22Rv1 (cell line): ENCODE results near the gene GPR108.
"Not testable (repeated sequence)": the region's sequence is repeated elsewhere in the genome, so short reads cannot be mapped to it uniquely, and the experiment has no call there.

Experiments used
- ZFX ChIP-seq: fragments of 450-650 bp; IDR thresholded peaks from 2 replicates; pipeline ENCODE4 v1.6.1; 2017; ENCODE audit warnings: antibody characterized with exemption, borderline replicate concordance
- TF ChIP-seq, protein P1 (sequence below): fragments of 450-650 bp; IDR thresholded peaks from 2 replicates; pipeline ENCODE4 v1.5.1; 2017; ENCODE audit warnings: mild to moderate bottlenecking

DNA sequence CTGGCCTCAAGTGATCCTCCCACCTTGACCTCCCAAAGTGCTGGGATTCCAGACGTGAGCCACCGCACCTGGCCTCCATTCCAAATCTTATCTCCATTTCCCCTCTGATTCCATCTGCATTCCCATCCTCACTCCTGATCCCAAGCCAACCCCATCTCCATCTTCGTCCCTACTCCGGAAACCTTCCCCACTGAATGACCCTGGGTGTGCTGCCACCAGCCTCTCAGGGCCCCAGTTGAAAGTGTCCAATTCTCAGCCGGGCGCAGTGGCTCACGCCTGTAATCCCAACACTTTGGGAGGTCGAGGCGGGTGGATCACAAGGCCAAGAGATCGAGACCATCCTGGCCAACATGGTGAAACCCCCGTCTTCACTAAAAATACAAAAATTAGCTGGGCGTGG, 28.5 kb downstream of the GPR108 start:
- TF ChIP-seq, protein P1, sequence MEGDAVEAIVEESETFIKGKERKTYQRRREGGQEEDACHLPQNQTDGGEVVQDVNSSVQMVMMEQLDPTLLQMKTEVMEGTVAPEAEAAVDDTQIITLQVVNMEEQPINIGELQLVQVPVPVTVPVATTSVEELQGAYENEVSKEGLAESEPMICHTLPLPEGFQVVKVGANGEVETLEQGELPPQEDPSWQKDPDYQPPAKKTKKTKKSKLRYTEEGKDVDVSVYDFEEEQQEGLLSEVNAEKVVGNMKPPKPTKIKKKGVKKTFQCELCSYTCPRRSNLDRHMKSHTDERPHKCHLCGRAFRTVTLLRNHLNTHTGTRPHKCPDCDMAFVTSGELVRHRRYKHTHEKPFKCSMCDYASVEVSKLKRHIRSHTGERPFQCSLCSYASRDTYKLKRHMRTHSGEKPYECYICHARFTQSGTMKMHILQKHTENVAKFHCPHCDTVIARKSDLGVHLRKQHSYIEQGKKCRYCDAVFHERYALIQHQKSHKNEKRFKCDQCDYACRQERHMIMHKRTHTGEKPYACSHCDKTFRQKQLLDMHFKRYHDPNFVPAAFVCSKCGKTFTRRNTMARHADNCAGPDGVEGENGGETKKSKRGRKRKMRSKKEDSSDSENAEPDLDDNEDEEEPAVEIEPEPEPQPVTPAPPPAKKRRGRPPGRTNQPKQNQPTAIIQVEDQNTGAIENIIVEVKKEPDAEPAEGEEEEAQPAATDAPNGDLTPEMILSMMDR = not testable (repeated sequence)
- TF ChIP-seq ZFX = not testable (repeated sequence)
